ENCODE results near the gene TMEM163. TPM values are rescaled to one million over a fixed set of nuclear protein-coding genes. Genes with fewer than 3 reads are reported as not detected.

TMEM163 gene
- total and polyA plus RNA-seq, 3 experiments from 2014 or later = 0.45 TPM; not detected in 2

DNA sequence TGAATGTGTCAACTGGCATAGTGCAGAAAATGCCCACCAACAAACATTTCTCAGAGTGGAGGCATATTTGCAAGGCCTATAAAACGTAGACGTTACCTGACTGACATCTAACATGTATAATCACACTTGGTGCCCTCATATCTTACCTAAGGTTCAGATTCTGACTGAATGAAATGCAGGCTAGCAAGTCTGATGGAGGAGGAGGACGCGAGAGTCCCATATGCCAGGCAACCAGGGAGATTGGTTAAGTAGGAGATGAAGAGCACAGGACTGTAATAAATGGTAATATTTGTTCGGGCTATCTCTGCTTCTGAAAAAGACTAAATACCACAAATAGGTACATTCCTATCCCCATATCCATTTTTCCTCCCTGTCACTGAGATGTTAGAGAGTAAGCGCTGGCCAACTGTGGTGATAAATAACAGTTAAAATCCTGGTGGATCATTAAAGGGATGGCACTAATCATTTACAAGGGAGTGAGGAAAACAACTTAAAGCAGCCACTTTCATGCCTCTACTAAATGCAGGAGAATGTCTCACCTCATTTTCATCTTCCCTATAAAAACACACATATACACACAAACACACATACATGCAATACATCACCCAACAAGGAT lies 217.2 kb downstream of the TMEM163 start:
- Histone ChIP-seq H3K4me1 (ENCODE audit: insufficient read depth, low read length) (no peaks in the 10 kb centered on the region), H3K27me3 (ENCODE audit: insufficient read depth, low read length, poor library complexity, severe bottlenecking) (no peaks in the 10 kb centered on the region), H3K36me3 (ENCODE audit: insufficient read depth, low read length) (no peaks in the 10 kb centered on the region), H3K4me3 (ENCODE audit: low read length) (no peak overlapping the region), H3K9me3 (ENCODE audit: low read length) (no peaks in the 10 kb centered on the region), H3K27ac (ENCODE audit: low read depth, low read length) (no peak overlapping the region)
- CTCF ChIA-PET = no interaction called here
- no peaks in the 10 kb centered on the region for H3K4me1 Mint-ChIP-seq
- no peak overlapping the region for H3K27ac Mint-ChIP-seq
- H3K9me3 Mint-ChIP-seq = no peaks in the 10 kb centered on the region
- no peak overlapping the region for H3K4me3 Mint-ChIP-seq
- H3K36me3 Mint-ChIP-seq = peaks cover 0 to 4% (median 3%) of the 10 kb centered on the region in 3 donors
- POLR2A ChIA-PET = no interaction called here
- H3K27me3 Mint-ChIP-seq = peaks cover 4 to 5% of the 10 kb centered on the region in 2 donors
- no peak for DNase-seq

DNA sequence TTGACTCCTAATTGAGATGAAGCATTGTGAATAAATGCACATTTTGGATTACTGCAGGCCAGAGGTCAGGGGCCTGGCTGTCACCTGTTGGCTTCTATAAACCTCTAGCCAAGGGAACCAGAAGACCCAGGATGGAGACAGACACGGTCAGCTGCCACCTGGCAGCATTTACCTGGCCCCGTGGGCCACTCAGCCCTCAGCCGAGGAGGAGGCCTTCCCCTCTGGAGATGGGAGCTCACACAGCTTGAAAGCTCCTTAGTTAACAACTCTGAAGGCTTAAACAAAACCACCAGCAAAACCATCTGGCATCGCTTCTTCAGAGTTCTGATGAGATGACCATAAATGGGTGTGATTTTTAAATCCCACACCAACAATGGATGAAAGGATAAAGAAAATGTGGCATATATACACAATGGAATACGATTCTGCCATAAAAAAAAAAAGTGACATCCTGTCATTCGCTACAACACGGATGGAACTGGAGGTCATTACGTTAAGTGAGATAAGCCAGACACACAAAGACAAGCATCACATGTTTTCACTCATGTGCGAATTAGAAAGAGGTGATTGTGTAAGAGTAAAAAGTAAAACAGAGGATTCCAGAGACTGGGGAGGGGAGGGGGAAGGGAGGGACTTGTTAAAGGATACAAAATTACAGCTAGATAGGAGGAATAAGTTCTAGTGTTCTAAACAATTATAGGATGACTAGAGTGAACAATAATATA lies 218.4 kb downstream of the TMEM163 start:
- DNase-seq = no peak
- Histone ChIP-seq H3K9me3 (ENCODE audit: low read length) (no peaks in the 10 kb centered on the region), H3K27me3 (ENCODE audit: insufficient read depth, low read length, poor library complexity, severe bottlenecking) (no peaks in the 10 kb centered on the region), H3K4me3 (ENCODE audit: low read length) (no peak overlapping the region), H3K4me1 (ENCODE audit: insufficient read depth, low read length) (no peaks in the 10 kb centered on the region), H3K36me3 (ENCODE audit: insufficient read depth, low read length) (no peaks in the 10 kb centered on the region), H3K27ac (ENCODE audit: low read depth, low read length) (no peak overlapping the region)
- Mint-ChIP-seq H3K4me1 (no peaks in the 10 kb centered on the region), H3K4me3 (no peak overlapping the region), H3K36me3 (peaks cover 0 to 8% (median 3%) of the 10 kb centered on the region in 3 donors), H3K27me3 (peaks cover 5 to 7% of the 10 kb centered on the region in 2 donors), H3K9me3 (no peaks in the 10 kb centered on the region), H3K27ac (no peak overlapping the region)
- CTCF ChIA-PET = no interaction called here
- POLR2A ChIA-PET = no interaction called here

DNA sequence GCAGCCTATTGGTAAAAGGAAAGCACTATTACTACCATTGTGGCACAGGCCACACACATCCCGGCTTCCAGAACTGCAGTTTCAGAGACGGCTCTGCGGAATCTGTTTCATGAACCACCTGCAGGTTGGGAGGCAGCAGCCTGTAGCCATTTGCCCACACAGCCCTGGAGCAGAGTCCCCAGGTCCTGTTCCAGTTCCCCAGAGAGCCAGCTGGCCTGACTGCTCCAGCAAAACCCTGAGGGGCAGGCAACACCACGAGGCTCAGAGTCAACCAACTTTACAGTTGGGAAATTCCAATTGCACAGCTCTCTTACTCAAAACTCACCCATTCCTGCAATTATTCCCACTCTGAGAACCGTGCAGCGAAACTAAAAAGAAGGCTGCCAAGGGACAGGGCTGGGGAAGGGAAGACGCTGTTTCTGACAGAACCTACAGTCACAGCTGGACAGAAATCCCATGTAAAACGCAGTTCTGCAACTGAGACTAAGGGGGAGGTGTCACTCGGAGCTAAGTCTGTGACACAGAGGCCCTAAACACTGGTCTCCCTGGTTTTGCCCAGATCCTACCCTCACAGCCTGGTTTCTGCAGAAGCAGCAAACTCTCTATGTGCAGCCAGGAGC lies 219.4 kb downstream of the TMEM163 start:
- peaks cover 0 to 8% (median 3%) of the 10 kb centered on the region in 3 donors for H3K36me3 Mint-ChIP-seq
- POLR2A ChIA-PET = no interaction called here

DNA sequence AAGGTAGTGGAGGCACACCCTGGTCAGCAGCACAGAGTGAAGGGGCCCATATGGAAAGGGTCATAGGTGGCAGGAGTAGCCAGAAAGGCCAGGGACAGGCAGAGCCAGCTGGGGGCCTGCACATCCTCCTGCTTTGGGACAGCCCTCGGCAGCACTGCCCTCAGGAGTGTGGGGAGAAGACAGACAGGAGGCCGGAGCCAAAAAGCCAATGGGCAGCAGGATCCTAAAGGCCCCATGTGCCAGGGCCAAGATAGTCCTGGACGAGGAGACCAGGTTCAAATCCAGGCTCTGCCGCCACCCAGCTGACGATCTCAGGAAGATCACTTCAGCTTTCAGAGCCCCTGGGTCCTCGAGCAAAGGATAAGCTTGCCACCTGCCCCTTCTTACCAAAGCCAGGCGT lies 220.1 kb downstream of the TMEM163 start:
- Histone ChIP-seq H3K9me3 (ENCODE audit: low read length) (no peaks in the 10 kb centered on the region), H3K4me3 (ENCODE audit: low read length) (no peak overlapping the region), H3K27ac (ENCODE audit: low read depth, low read length) (no peak overlapping the region), H3K27me3 (ENCODE audit: insufficient read depth, low read length, poor library complexity, severe bottlenecking) (no peaks in the 10 kb centered on the region), H3K4me1 (ENCODE audit: insufficient read depth, low read length) (no peaks in the 10 kb centered on the region), H3K36me3 (ENCODE audit: insufficient read depth, low read length) (no peaks in the 10 kb centered on the region)
- CTCF ChIA-PET = no interaction called here
- H3K4me1 Mint-ChIP-seq = no peaks in the 10 kb centered on the region
- H3K4me3 Mint-ChIP-seq = no peak overlapping the region
- H3K27me3 Mint-ChIP-seq = peaks cover 4 to 21% of the 10 kb centered on the region in 2 donors
- no peaks in the 10 kb centered on the region for H3K9me3 Mint-ChIP-seq
- peaks cover 0 to 8% (median 3%) of the 10 kb centered on the region in 3 donors for H3K36me3 Mint-ChIP-seq
- no peak for DNase-seq
- POLR2A ChIA-PET = no interaction called here
- H3K27ac Mint-ChIP-seq = no peak overlapping the region

More for the DNA sequence above, 219.4 kb downstream of the TMEM163 start:
- DNase-seq = no peak
- Mint-ChIP-seq H3K4me1 (no peaks in the 10 kb centered on the region), H3K9me3 (no peaks in the 10 kb centered on the region), H3K27me3 (peaks cover 5 to 15% of the 10 kb centered on the region in 2 donors), H3K27ac (no peak overlapping the region), H3K4me3 (no peak overlapping the region)
- CTCF ChIA-PET = no interaction called here
- no peaks in the 10 kb centered on the region for H3K27me3 ChIP-seq (ENCODE audit: insufficient read depth, low read length, poor library complexity, severe bottlenecking)
- no peaks in the 10 kb centered on the region for H3K36me3 ChIP-seq (ENCODE audit: insufficient read depth, low read length)
- no peak overlapping the region for H3K27ac ChIP-seq (ENCODE audit: low read depth, low read length)
- no peak overlapping the region for H3K4me3 ChIP-seq (ENCODE audit: low read length)
- no peaks in the 10 kb centered on the region for H3K4me1 ChIP-seq (ENCODE audit: insufficient read depth, low read length)
- H3K9me3 ChIP-seq (ENCODE audit: low read length) = no peaks in the 10 kb centered on the region

DNA sequence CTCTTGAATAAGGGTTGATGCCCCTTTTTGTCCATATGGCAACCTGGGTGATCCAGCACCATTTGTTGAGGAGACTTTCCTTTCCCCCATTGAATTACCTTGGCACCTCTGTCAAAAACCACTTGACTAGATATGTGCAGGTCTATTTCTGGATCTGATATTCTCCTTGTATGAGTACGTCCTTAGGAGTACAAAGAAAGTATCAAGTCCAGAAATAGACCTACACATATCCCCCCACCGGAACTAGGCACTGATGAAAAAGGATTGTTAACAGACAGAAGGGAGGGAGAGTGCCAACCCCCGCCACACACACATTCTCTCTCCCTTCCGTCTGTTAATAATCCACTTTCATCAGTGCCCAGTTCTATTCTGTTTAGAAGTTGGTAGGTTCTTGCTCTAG lies 225.0 kb downstream of the TMEM163 start:
- Mint-ChIP-seq H3K36me3 (peaks cover 0 to 8% (median 1%) of the 10 kb centered on the region in 3 donors), H3K9me3 (no peaks in the 10 kb centered on the region), H3K27ac (no peak overlapping the region), H3K27me3 (peaks cover 9 to 24% of the 10 kb centered on the region in 2 donors), H3K4me1 (peaks cover 0 to 6% (median 3%) of the 10 kb centered on the region in 3 donors), H3K4me3 (no peak overlapping the region)
- H3K27me3 ChIP-seq (ENCODE audit: insufficient read depth, low read length, poor library complexity, severe bottlenecking) = no peaks in the 10 kb centered on the region
- no peaks in the 10 kb centered on the region for H3K36me3 ChIP-seq (ENCODE audit: insufficient read depth, low read length)
- POLR2A ChIA-PET = no interaction called here
- no peaks in the 10 kb centered on the region for H3K4me1 ChIP-seq (ENCODE audit: insufficient read depth, low read length)
- H3K9me3 ChIP-seq (ENCODE audit: low read length) = no peaks in the 10 kb centered on the region
- H3K4me3 ChIP-seq (ENCODE audit: low read length) = no peak overlapping the region
- H3K27ac ChIP-seq (ENCODE audit: low read depth, low read length) = no peak overlapping the region
- CTCF ChIA-PET = no interaction called here
- no peak for DNase-seq

DNA sequence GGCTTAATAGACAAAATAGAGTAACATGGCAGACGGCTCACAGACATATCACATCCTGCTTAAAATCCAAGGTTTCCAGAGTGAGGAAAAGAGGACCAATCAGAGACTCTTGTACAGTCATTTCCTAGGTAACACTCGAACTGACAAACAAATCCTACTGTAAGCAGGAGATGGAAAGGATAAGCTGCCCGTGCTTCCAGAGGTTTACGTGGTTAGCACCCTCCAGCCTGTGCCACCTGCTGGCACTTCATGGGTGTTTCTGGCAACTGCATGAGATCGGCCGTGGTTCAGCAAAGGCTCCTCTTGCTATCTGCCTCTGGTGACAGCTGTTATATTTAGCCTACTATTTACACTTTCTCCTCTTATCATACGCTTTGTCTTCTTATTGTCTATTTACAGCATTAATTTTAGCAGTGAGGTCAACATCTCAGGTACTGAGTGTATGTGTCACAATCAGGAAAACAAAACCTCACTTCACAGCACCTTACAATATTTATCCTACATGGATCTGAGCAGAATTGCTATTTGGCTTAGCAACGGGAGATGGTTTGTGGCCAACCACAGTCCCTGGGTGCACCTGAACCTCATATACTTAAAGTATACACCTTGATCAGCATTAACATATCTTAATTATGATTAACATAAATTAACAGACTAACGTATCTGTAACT lies 226.9 kb downstream of the TMEM163 start:
- DNase-seq = no peak
- H3K4me1 Mint-ChIP-seq = peaks cover 0 to 6% (median 3%) of the 10 kb centered on the region in 3 donors
- Histone ChIP-seq H3K4me3 (ENCODE audit: low read length) (no peak overlapping the region), H3K27me3 (ENCODE audit: insufficient read depth, low read length, poor library complexity, severe bottlenecking) (no peaks in the 10 kb centered on the region), H3K36me3 (ENCODE audit: insufficient read depth, low read length) (no peaks in the 10 kb centered on the region), H3K9me3 (ENCODE audit: low read length) (no peaks in the 10 kb centered on the region), H3K4me1 (ENCODE audit: insufficient read depth, low read length) (no peaks in the 10 kb centered on the region), H3K27ac (ENCODE audit: low read depth, low read length) (no peak overlapping the region)
- H3K27me3 Mint-ChIP-seq = peaks cover 9 to 24% of the 10 kb centered on the region in 2 donors
- peaks cover 0 to 7% (median 1%) of the 10 kb centered on the region in 3 donors for H3K36me3 Mint-ChIP-seq
- H3K9me3 Mint-ChIP-seq = no peaks in the 10 kb centered on the region
- no peak overlapping the region for H3K27ac Mint-ChIP-seq
- ChIA-PET POLR2A (no interaction called here), CTCF (no interaction called here)
- H3K4me3 Mint-ChIP-seq = no peak overlapping the region

DNA sequence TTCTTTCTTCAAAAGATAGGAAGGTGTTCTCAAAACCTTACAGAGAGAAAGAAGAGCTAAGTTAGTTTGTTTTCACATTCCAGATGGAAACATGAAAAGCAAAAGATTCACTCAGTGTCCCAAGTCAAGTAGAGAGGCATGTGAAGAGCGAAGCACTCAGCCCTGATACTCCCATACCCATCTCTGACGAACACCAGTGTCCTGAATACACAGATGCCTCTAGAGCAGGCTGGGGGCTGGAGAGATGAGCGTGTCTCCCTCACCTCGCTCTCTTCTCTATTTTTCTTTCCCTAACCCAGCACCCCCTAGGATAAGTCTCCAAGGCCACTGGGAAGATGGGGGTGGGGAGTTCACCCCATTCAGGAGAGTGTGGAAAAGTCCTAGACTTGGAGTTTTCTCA lies 227.8 kb downstream of the TMEM163 start:
- ChIA-PET POLR2A (no interaction called here), CTCF (no interaction called here)
- no peaks in the 10 kb centered on the region for H3K4me1 ChIP-seq (ENCODE audit: insufficient read depth, low read length)
- peaks cover 0 to 6% (median 3%) of the 10 kb centered on the region in 3 donors for H3K4me1 Mint-ChIP-seq
- H3K9me3 Mint-ChIP-seq = no peaks in the 10 kb centered on the region
- peaks cover 9 to 28% of the 10 kb centered on the region in 2 donors for H3K27me3 Mint-ChIP-seq
- DNase-seq = no peak
- H3K4me3 Mint-ChIP-seq = no peak overlapping the region
- no peak overlapping the region for H3K4me3 ChIP-seq (ENCODE audit: low read length)
- peak overlapping the region in 1 of 8 donors; percentile 30 for H3K27ac Mint-ChIP-seq
- peaks cover 0 to 4% (median 0%) of the 10 kb centered on the region in 3 donors for H3K36me3 Mint-ChIP-seq
- no peaks in the 10 kb centered on the region for H3K36me3 ChIP-seq (ENCODE audit: insufficient read depth, low read length)
- H3K9me3 ChIP-seq (ENCODE audit: low read length) = no peaks in the 10 kb centered on the region
- H3K27ac ChIP-seq (ENCODE audit: low read depth, low read length) = no peak overlapping the region
- H3K27me3 ChIP-seq (ENCODE audit: insufficient read depth, low read length, poor library complexity, severe bottlenecking) = no peaks in the 10 kb centered on the region

DNA sequence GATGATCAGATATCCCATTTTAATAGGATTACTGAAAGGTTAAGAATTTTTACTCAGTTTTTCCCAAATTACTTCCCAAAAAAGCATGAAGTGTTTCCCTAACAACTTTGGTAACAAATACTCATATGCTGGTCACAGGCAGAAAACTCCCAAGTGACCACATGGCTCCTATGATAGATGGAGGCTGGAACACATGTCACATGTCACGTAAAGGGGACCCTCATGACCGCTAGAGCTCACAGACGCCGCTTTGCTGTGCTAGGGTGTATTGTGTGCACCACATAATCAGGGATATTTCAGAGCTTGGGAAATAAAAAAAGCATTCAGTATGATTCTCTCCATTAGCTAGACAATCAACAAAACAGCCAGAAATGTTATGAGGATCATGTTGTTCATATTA lies 228.2 kb downstream of the TMEM163 start:
- no peak overlapping the region for H3K4me3 Mint-ChIP-seq
- POLR2A ChIA-PET = no interaction called here
- no peak for DNase-seq

More for the DNA sequence above, 228.2 kb downstream of the TMEM163 start:
- no peaks in the 10 kb centered on the region for H3K9me3 ChIP-seq (ENCODE audit: low read length)
- H3K36me3 Mint-ChIP-seq = peaks cover 0 to 3% (median 0%) of the 10 kb centered on the region in 3 donors
- no peak overlapping the region for H3K27ac Mint-ChIP-seq
- no peaks in the 10 kb centered on the region for H3K9me3 Mint-ChIP-seq
- no peak overlapping the region for H3K4me3 ChIP-seq (ENCODE audit: low read length)
- no peaks in the 10 kb centered on the region for H3K27me3 ChIP-seq (ENCODE audit: insufficient read depth, low read length, poor library complexity, severe bottlenecking)
- no peaks in the 10 kb centered on the region for H3K36me3 ChIP-seq (ENCODE audit: insufficient read depth, low read length)
- no peak overlapping the region for H3K27ac ChIP-seq (ENCODE audit: low read depth, low read length)
- H3K27me3 Mint-ChIP-seq = peaks cover 9 to 29% of the 10 kb centered on the region in 2 donors
- peaks cover 0 to 6% (median 3%) of the 10 kb centered on the region in 3 donors for H3K4me1 Mint-ChIP-seq
- H3K4me1 ChIP-seq (ENCODE audit: insufficient read depth, low read length) = no peaks in the 10 kb centered on the region
- CTCF ChIA-PET = interaction anchor here (1.0 kb wide), 1 partner anchor 11 kb away, joined by 3 read pairs; no protein-coding TSS in a partner anchor
